Hepatocyte (in vitro differentiated cells): ENCODE measurements around the gene NOTCH1.

Source experiments
- CTCF ChIP-seq: fragments of 200-600 bp; sonication (generic); IDR thresholded peaks from 2 replicates; pipeline ENCODE4 v1.5.1; 2016; ENCODE audit warnings: antibody characterized with exemption, mild to moderate bottlenecking; ENCODE audit not compliant: poor library complexity
- EZH2phosphoT487 ChIP-seq: fragments of 200-600 bp; sonication (generic); IDR thresholded peaks from one replicate; pipeline ENCODE4 v1.6.1; 2018; ENCODE audit warnings: antibody characterized with exemption, mild to moderate bottlenecking, low read depth, moderate library complexity; ENCODE audit not compliant: unreplicated experiment, severe bottlenecking

- TF ChIP-seq CTCF (no peak), EZH2phosphoT487 (no peak)
These were observed 10.3 kb upstream of the NOTCH1 start for GRCh38 chr9:136556166-136556565.
